Measurements from ENCODE around the gene EPHB1.

DNA sequence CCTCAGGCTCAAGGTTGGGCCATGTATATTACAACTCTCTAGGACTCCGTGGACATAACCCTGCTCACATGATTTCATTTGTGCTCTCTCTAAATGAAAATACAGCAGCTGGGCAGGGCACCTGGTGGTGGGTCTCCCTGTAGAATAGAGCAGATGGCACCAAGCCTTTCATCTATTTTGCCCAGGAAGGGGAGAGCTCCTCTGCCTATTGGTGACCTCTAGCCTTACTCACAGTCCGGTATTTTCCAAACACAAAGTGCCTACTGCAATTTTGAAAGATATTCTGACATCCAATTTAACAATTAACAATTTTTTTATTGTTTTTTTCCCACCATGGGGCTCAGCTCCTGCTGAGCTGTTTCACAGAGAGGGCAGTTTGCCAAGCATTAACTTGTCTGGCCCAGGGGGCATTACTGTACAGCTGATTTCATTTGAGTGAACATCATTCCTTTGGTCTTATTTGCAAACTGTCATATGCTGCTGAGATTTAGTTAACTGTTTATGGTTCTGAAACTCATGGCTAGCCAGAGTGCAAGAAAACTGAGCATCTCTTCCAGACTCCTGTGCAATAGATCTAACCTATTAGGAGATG lies 474.0 kb downstream of the EPHB1 start:
- TF ChIP-seq POLR2AphosphoS5 (IDR thresholded peaks at IDR 0.05; ENCODE audit: borderline replicate concordance, low read depth, low read length) (no peak), EZH2 (IDR thresholded peaks at IDR 0.05) (no peak), FOXP2 (optimal IDR thresholded peaks at IDR 0.05; ENCODE audit: control extremely low read depth, extremely low read length, insufficient read depth) (no peak)
